GM10847 (cell line): Measurements from ENCODE around the gene TPCN2.

Experiments used
- POLR2A ChIP-seq: IDR thresholded peaks from 2 replicates; pipeline ENCODE4 v1.6.1; 2011; ENCODE audit not compliant: insufficient read length; ENCODE audit errors: extremely low read depth

Gene TPCN2

GRCh38 chr11:69141742-69142141, 93.0 kb downstream of the TPCN2 start:
- TF ChIP-seq POLR2A: no peak

- no peak for TF ChIP-seq POLR2A
Observed at GRCh38 chr11:69142895-69143294, 94.2 kb downstream of the TPCN2 start.

GRCh38 chr11:69144316-69145049, 95.8 kb downstream of the TPCN2 start:
- TF ChIP-seq POLR2A: no peak

- no peak for TF ChIP-seq POLR2A
Observed at GRCh38 chr11:69145050-69145380, 96.3 kb downstream of the TPCN2 start.

GRCh38 chr11:69148377-69148762, 99.6 kb downstream of the TPCN2 start:
- no peak for TF ChIP-seq POLR2A

GRCh38 chr11:69148806-69149205, 100.1 kb downstream of the TPCN2 start:
- TF ChIP-seq POLR2A: no peak

- TF ChIP-seq POLR2A: no peak
Observed at GRCh38 chr11:69150175-69150574, 101.4 kb downstream of the TPCN2 start.

GRCh38 chr11:69151836-69152235, 103.1 kb downstream of the TPCN2 start:
- no peak for TF ChIP-seq POLR2A

GRCh38 chr11:69152733-69153421, 104.1 kb downstream of the TPCN2 start:
- TF ChIP-seq POLR2A: no peak

GRCh38 chr11:69153661-69154060, 104.9 kb downstream of the TPCN2 start:
- TF ChIP-seq POLR2A: no peak

GRCh38 chr11:69154211-69154913, 105.6 kb downstream of the TPCN2 start:
- no peak for TF ChIP-seq POLR2A

GRCh38 chr11:69154938-69155301, 106.2 kb downstream of the TPCN2 start:
- no peak for TF ChIP-seq POLR2A

- TF ChIP-seq POLR2A: no peak
Observed at GRCh38 chr11:69155302-69156234, 106.8 kb downstream of the TPCN2 start, which contains the start of gene SMIM38. SMIM38 (plus strand) TSS chr11:69155935; CDS start chr11:69157847, 1,912 bp downstream.

- no peak for TF ChIP-seq POLR2A
Observed at GRCh38 chr11:69156235-69156639, 107.5 kb downstream of the TPCN2 start.

GRCh38 chr11:69156673-69157155, 108.0 kb downstream of the TPCN2 start:
- TF ChIP-seq POLR2A: no peak
